Peyer's patch (tissue), 4 donors: ENCODE data around the gene ERMARD. TPM values are rescaled to one million over a fixed set of nuclear protein-coding genes. Genes with fewer than 3 reads are reported as not detected.

Source experiments
- DNase-seq, 3 donors: peaks; one replicate each; pipeline ENCODE4 v3.0.0-alpha.2; 2017 to 2019
- H3K27ac ChIP-seq, 4 donors: fragments of 200-600 bp; sonication (generic); one replicate each; pipeline ENCODE4 v1.5.1; 2016 to 2019
- H3K27me3 ChIP-seq, 2 donors: fragments of 200-600 bp; sonication (generic); one replicate each; pipeline ENCODE4 v1.5.1; 2019
- H3K36me3 ChIP-seq, 3 donors: fragments of 200-600 bp; sonication (generic); one replicate each; pipeline ENCODE4 v1.5.1; 2016 to 2019
- H3K4me1 ChIP-seq, 4 donors: fragments of 200-600 bp; sonication (generic); one replicate each; pipeline ENCODE4 v1.5.1; 2016 to 2019
- H3K4me3 ChIP-seq, 4 donors: fragments of 200-600 bp; sonication (generic); 1 replicate in 3 of 4; 2 replicates in 1 of 4; pipeline ENCODE4 v1.5.1; 2016 to 2019; ENCODE audit warnings: mild to moderate bottlenecking in 1 of 4
- H3K9me3 ChIP-seq, 4 donors: fragments of 200-600 bp; sonication (generic); one replicate each; pipeline ENCODE4 v1.5.1; 2016 to 2019; ENCODE audit warnings: mild to moderate bottlenecking in 1 of 4
- POLR2A ChIP-seq, 2 donors: fragments of 450-650 bp; IDR thresholded peaks; one replicate each; pipeline ENCODE4 v1.5.1; 2017; ENCODE audit warnings: antibody characterized with exemption in 2 of 2, mild to moderate bottlenecking in 2 of 2, moderate library complexity in 2 of 2
- total RNA-seq, 4 donors: library from RNA; depleted of rRNA; stranded (reverse); fragments of >200 nt; gene quantifications; one replicate each; pipeline ENCODE4 v1.1.0, GENCODE V29; 2016
- TF ChIP-seq, protein P1 (sequence below), 6 experiments: fragments of 450-650 bp in 4 of 6; fragments of 200-600 bp in 2 of 6; sonication (generic) in 1 of 6; IDR thresholded peaks; one replicate each; pipeline ENCODE4 v1.5.1; 2017 to 2019; ENCODE audit warnings: antibody characterized with exemption in 6 of 6, mild to moderate bottlenecking in 3 of 6, moderate library complexity in 1 of 6

ERMARD gene
- total RNA-seq, 4 donors from 2014 or later = 21.7 to 82.5 (median 32.6) TPM

DNA sequence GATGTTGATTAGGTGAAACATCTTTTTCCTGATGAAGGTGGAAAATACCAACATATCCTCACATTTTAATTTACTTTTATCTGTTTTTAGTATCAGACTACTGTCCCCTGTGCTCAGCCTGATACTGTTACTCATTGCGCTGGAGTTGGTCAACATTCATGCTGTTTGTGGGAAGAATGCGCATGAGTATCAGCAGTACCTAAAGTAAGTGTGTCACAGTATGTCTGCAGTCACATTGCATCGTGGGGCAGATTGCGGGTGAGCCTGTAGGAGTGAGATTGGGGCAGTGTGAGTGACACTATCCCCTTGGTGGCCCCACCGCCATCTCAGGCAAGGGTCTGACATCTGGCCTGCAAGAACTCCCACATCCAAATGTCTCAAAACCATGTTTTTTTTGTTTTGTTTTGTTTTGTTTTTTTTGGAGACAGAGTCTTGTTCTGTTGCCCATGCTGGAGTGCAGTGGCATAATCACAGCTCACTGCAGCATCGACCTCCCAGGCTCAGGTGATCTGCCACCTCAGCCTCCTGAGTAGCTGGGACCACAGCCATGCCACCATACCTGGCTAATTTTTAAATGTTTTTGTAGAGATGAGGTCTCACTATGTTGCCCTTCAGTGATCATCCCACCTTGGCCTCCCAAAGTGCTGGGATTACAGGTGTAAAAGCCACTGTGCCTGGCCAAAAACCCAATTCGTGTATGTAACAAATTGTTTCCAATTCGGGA lies 27.8 kb downstream of the ERMARD start:
- Histone ChIP-seq H3K27me3 (no peaks in the 10 kb centered on the region), H3K4me1 (no peaks in the 10 kb centered on the region), H3K9me3 (no peaks in the 10 kb centered on the region), H3K36me3 (peaks cover 0 to 37% (median 0%) of the 10 kb centered on the region in 3 donors), H3K27ac (no peak overlapping the region), H3K4me3 (no peak overlapping the region)
- DNase-seq = no peak
- TF ChIP-seq, protein P1, sequence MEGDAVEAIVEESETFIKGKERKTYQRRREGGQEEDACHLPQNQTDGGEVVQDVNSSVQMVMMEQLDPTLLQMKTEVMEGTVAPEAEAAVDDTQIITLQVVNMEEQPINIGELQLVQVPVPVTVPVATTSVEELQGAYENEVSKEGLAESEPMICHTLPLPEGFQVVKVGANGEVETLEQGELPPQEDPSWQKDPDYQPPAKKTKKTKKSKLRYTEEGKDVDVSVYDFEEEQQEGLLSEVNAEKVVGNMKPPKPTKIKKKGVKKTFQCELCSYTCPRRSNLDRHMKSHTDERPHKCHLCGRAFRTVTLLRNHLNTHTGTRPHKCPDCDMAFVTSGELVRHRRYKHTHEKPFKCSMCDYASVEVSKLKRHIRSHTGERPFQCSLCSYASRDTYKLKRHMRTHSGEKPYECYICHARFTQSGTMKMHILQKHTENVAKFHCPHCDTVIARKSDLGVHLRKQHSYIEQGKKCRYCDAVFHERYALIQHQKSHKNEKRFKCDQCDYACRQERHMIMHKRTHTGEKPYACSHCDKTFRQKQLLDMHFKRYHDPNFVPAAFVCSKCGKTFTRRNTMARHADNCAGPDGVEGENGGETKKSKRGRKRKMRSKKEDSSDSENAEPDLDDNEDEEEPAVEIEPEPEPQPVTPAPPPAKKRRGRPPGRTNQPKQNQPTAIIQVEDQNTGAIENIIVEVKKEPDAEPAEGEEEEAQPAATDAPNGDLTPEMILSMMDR (IDR thresholded peaks at IDR 0.05) = no peak
- TF ChIP-seq POLR2A (IDR thresholded peaks at IDR 0.05) = no peak

DNA sequence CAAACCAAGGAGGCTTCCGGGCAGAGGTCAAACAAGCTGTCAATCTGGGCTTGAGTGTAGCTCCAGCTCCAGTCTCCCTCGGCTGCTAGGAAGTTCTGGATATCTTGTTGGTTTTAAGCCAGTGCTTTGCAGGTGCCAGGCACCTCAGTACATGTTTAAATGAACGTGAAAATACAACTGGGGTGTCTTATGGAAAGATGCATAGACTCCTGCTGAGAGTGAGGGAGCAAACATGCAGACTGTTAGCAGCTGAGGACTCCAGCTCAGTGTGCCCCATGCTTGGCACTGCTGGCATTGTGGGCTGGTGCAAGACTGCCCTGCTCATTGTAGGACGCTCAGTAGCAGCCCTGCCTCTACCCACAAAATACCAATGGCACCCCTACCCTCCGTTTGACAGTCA lies 28.5 kb downstream of the ERMARD start:
- no peak for TF ChIP-seq POLR2A (IDR thresholded peaks at IDR 0.05)
- TF ChIP-seq, protein P1 (IDR thresholded peaks at IDR 0.05) = no peak
- Histone ChIP-seq H3K27me3 (no peaks in the 10 kb centered on the region), H3K4me1 (no peaks in the 10 kb centered on the region), H3K27ac (no peak overlapping the region), H3K9me3 (no peaks in the 10 kb centered on the region), H3K4me3 (no peak overlapping the region), H3K36me3 (peaks cover 0 to 33% (median 0%) of the 10 kb centered on the region in 3 donors)
- no peak for DNase-seq

DNA sequence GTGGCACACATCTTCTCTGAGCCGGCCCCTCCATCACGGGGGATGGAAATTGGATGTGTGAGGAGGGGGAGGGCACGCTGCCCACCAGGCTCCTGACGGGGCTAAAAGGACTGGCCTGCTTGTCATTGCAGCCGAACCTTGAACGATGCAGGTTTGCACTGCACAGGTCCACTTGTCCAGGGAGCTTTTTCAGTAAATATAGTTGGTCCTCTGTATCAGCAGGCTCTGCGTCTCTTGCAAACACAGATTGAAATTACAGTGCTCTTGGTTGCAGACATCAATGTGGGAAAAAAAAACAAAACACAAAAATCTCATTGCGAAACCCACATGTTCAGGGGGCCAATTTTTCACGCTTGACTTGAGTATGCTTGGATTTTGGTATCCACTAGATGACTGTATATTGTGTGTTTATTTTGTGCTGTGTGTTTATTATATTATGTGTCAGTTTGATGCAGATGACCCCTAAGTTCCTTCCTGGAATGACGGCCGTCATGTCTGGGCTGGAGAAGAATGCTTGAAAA lies 29.2 kb downstream of the ERMARD start:
- no peaks in the 10 kb centered on the region for H3K27me3 ChIP-seq
- H3K36me3 ChIP-seq = peaks cover 0 to 32% (median 0%) of the 10 kb centered on the region in 3 donors
- H3K27ac ChIP-seq = no peak overlapping the region
- TF ChIP-seq, protein P1 (IDR thresholded peaks at IDR 0.05) = no peak
- no peak for TF ChIP-seq POLR2A (IDR thresholded peaks at IDR 0.05)
- H3K4me1 ChIP-seq = no peaks in the 10 kb centered on the region
- H3K4me3 ChIP-seq = no peak overlapping the region
- no peak for DNase-seq
- no peaks in the 10 kb centered on the region for H3K9me3 ChIP-seq

DNA sequence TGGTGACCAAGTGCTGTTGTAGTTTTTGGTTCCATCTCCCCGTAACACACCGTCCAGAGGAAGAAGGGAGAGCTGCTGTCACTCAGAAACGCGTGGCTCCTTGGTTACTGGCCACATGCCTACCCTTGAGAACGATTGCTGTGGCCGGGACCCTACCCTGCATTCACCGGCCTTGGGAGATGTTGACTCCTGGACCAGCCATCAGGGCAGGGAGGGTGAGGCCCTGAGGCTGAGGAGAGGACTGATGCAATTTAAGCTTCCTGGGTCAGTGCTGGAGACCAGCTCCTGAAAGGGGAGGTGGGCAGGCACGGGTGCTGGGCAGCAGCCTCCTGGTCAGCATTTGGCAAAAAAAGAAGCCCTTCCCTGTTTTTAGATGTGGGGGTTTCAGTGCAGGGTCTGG lies 31.5 kb downstream of the ERMARD start:
- TF ChIP-seq, protein P1 (IDR thresholded peaks at IDR 0.05) = no peak
- TF ChIP-seq POLR2A (IDR thresholded peaks at IDR 0.05) = no peak
- Histone ChIP-seq H3K9me3 (no peaks in the 10 kb centered on the region), H3K27ac (peak overlapping the region in 1 of 4 donors; percentile 25), H3K27me3 (no peaks in the 10 kb centered on the region), H3K4me3 (no peak overlapping the region), H3K4me1 (no peaks in the 10 kb centered on the region), H3K36me3 (peaks cover 0 to 15% (median 0%) of the 10 kb centered on the region in 3 donors)
- no peak for DNase-seq

DNA sequence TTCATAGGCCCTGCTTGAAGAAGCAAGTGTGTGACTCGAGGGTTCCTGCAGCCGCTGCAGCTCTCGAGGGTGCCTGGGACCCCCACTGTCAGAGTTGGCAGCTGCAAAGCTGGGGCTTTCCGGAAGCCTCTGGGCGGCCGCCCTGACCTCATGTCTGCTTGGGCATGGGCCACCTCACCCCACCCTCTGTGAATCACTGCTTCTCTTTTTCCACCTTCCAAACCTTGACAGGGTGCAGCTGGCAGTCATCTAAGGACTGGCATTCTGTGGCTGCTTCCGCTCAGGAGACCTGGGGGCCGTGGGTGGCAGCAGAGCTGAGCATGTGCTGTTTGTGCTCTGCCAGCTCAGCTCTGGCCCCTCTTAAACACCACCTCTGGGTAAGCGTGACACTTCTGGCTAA lies 32.0 kb downstream of the ERMARD start:
- Histone ChIP-seq H3K9me3 (no peaks in the 10 kb centered on the region), H3K27me3 (no peaks in the 10 kb centered on the region), H3K36me3 (peaks cover 0 to 15% (median 0%) of the 10 kb centered on the region in 3 donors), H3K27ac (peak overlapping the region in 1 of 4 donors; percentile 25), H3K4me3 (no peak overlapping the region), H3K4me1 (no peaks in the 10 kb centered on the region)
- TF ChIP-seq, protein P1 (IDR thresholded peaks at IDR 0.05) = no peak
- TF ChIP-seq POLR2A (IDR thresholded peaks at IDR 0.05) = no peak
- no peak for DNase-seq
